Prostate gland (tissue), 2 donors: Measurements from ENCODE around the gene TMPRSS9.

Source experiments
- CTCF ChIP-seq, 4 experiments: fragments of 200-600 bp in 2 of 4; fragments of 450-650 bp in 2 of 4; sonication (generic) in 2 of 4; IDR thresholded peaks; 1 replicate in 3 of 4; 2 replicates in 1 of 4; pipeline ENCODE4 v1.5.1; 2016 to 2019; ENCODE audit warnings: antibody characterized with exemption in 4 of 4, mild to moderate bottlenecking in 2 of 4, moderate library complexity in 2 of 4
- POLR2A ChIP-seq: fragments of 450-650 bp; IDR thresholded peaks from one replicate; pipeline ENCODE4 v1.6.1; 2016; ENCODE audit warnings: antibody characterized with exemption, mild to moderate bottlenecking
- POLR2AphosphoS5 ChIP-seq: sonication (generic); formaldehyde crosslinking; IDR thresholded peaks from one replicate; pipeline ENCODE4 v1.6.1; 2017; ENCODE audit warnings: antibody characterized with exemption

GRCh38 chr19:2351591-2351990 lies 8.5 kb upstream of the TMPRSS9 start:
- TF ChIP-seq POLR2A (no peak), CTCF (IDR thresholded peaks at IDR 0.05) (no peak), POLR2AphosphoS5 (no peak)
